Activated naive CD4-positive, alpha-beta T cell treated with anti-CD3 and anti-CD28 coated beads, Interleukin-2, amount 50 U/mL, for 24 hours (primary cell): ENCODE results near the gene GON4L.
"Not testable (repeated sequence)": the region's sequence is repeated elsewhere in the genome, so short reads cannot be mapped to it uniquely, and the experiment has no call there.

Source experiments
- H3K27ac Mint-ChIP-seq: one replicate; pipeline ENCODE4 v1.8.0; 2021; ENCODE audit warnings: mild to moderate bottlenecking, mixed read lengths
- H3K27me3 Mint-ChIP-seq: one replicate; pipeline ENCODE4 v1.8.0; 2021; ENCODE audit warnings: mixed read lengths
- H3K36me3 Mint-ChIP-seq: one replicate; pipeline ENCODE4 v1.8.0; 2021; ENCODE audit warnings: mixed read lengths
- H3K4me1 Mint-ChIP-seq: one replicate; pipeline ENCODE4 v1.8.0; 2021; ENCODE audit warnings: mixed read lengths
- H3K4me3 Mint-ChIP-seq: one replicate; pipeline ENCODE4 v1.8.0; 2021; ENCODE audit warnings: mild to moderate bottlenecking, mixed read lengths
- H3K9me3 Mint-ChIP-seq: one replicate; pipeline ENCODE4 v1.8.0; 2021; ENCODE audit warnings: mixed read lengths

Gene GON4L

DNA sequence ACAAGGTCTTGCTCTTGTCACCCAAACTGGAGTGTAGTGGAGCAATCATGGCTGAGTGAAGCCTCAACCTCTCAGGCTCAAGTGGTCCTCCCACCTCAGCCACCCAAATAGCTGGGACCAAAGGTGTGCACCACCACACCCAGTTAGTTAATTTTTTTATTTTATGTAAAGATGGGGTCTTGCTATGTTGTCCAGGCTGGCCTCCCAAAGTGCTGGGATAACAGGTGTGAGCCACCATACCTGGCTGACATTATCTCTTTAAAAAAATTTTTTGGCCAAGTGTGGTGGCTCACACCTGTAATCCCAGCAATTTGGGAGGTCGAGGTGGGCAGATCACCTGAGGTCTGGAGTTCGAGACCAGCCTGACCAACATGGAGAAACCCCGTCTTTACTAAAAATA lies 98.0 kb downstream of the GON4L start:
- H3K27ac Mint-ChIP-seq, H3K27me3 Mint-ChIP-seq: not testable (repeated sequence)
- peaks cover 13% of the 10 kb centered on the region for H3K36me3 Mint-ChIP-seq

DNA sequence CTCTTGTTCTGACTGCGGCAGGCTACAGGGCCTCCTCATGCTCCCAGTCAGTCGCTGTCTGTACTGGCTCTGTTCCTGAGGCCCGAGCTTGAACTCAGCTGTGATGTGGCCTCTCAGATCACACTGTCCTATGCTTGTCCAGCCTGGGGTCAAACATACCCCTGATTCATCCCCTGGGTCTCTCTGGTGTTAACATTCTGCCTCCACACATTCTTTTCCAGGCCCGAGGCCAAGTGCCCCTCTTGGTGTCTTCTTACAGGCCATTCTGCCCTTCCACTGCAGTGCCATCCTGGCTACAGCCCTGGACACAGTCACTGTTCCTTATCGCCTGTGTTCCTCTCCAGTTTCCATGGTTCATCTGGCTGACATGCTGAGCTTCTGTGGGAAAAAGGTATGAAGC lies 108.9 kb downstream of the GON4L start:
- peak overlapping the region; percentile 41 for H3K27ac Mint-ChIP-seq
- not testable (repeated sequence) for H3K27me3 Mint-ChIP-seq, H3K9me3 Mint-ChIP-seq, H3K36me3 Mint-ChIP-seq, H3K4me1 Mint-ChIP-seq, H3K4me3 Mint-ChIP-seq

More for the DNA sequence above, 98.0 kb downstream of the GON4L start:
- H3K9me3 Mint-ChIP-seq, H3K4me3 Mint-ChIP-seq, H3K4me1 Mint-ChIP-seq: not testable (repeated sequence)

DNA sequence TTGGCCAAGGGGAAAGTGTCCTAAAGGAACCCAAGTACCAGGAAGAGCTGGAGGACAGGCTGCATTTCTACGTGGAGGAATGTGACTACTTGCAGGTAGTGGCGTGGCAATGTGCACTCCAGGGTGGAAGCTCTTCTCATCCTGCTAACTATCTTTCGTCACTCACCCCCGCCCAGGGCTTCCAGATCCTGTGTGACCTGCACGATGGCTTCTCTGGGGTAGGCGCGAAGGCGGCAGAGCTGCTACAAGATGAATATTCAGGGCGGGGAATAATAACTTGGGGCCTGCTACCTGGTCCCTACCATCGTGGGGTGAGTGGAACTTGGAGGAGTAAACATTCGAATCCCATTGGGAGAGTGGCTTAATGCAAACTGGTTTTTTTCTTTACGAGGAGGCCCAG lies 109.4 kb downstream of the GON4L start:
- peak overlapping the region; percentile 23 for H3K4me3 Mint-ChIP-seq
- H3K36me3 Mint-ChIP-seq, H3K27ac Mint-ChIP-seq, H3K27me3 Mint-ChIP-seq, H3K9me3 Mint-ChIP-seq, H3K4me1 Mint-ChIP-seq: not testable (repeated sequence)

DNA sequence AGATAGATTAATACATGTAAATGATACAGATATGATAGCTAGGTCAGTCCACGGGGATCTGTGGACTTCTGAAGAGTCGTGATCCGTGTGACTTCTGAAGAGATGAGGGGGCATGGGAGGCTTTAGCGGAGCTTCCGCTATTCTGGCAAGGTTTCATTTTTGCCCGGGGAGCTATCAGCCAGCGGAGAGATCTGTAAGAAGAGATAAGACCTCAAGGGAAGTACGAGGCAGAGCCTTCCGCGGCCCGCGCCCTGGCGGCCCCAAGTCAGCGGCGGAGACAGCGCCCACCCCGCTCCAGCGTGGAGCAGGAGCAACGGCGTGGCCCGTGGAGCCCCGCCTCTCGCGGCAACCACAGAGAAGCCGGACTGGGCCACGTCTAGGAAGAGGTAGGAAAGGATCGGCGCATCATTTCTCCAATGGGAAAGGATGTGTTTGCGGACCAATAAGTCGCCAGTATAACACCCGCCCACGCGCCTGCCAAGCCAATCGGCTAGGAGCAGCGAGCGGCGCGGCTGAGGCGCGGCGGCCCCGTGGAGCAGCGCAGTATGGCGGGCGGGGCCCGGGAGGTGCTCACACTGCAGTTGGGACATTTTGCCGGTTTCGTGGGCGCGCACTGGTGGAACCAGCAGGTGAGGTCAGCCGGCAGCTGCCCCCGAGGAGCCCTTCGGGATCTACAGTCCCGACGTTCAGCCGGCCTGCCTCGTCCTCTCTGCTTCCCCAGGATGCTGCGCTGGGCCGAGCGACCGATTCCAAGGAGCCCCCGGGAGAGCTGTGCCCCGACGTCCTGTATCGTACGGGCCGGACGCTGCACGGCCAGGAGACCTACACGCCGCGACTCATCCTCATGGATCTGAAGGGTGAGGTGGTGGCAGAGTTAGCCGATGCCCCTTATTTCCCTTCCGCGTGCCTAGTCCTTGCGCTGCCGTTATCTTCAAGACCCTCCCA lies 111.5 kb downstream of the GON4L start:
- H3K4me3 Mint-ChIP-seq: peak overlapping the region; percentile 98
- not testable (repeated sequence) for H3K36me3 Mint-ChIP-seq, H3K9me3 Mint-ChIP-seq, H3K4me1 Mint-ChIP-seq, H3K27me3 Mint-ChIP-seq
- peak overlapping the region; percentile 95 for H3K27ac Mint-ChIP-seq

DNA sequence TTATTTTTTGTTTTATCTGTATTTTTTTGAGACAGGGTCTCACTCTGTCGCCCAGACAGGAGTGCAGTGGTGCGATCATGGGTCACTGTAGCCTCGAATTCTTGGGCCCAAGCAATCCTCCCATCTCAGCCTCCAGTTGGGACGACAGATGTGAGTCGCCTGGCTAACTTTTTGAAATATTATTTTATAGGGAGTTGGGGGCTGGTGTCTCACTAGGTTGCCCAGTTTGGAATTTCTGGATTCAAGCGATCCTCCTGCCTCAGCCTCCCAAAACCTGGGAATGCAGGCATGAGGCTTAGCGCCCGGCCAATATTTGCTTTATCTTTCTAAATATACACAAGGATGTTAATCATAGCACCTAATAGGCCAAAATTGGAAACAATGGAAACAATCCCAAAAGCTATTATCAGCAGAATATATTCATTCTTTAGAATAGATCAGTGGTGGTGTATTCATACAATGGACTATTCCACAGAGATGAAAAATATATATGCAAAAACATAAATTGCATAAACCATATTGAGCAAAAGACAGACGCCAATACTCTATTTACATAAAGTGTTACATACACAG lies 112.2 kb downstream of the GON4L start:
- Mint-ChIP-seq H3K27ac (peak overlapping the region; percentile 95), H3K4me1 (peaks cover 5% of the 10 kb centered on the region), H3K4me3 (peak overlapping the region; percentile 98), H3K27me3 (no peaks in the 10 kb centered on the region), H3K9me3 (no peaks in the 10 kb centered on the region), H3K36me3 (no peaks in the 10 kb centered on the region)

DNA sequence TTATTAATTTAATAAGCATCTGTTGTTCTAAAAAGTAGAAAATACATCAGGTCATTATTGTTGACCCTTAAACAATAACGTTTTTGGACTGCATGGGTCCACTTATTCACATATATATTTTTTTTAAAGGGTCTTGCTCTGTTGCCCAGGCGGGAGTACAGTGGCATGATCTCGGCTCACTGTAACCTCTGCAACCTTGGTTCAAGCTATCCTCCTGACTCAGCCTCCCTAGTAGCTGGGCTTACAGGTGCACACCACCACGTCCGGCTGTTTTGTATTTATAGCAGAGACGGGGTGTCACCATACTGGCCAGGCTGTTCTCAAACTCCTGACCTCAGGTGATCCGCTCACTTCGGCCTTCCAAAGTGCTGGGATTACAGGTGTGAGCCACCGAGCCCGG lies 115.1 kb downstream of the GON4L start:
- H3K9me3 Mint-ChIP-seq: no peaks in the 10 kb centered on the region
- no peak overlapping the region for H3K4me3 Mint-ChIP-seq
- no peaks in the 10 kb centered on the region for H3K4me1 Mint-ChIP-seq
- peak overlapping the region; percentile 27 for H3K27ac Mint-ChIP-seq
- peaks cover 3% of the 10 kb centered on the region for H3K36me3 Mint-ChIP-seq
- H3K27me3 Mint-ChIP-seq: no peaks in the 10 kb centered on the region

DNA sequence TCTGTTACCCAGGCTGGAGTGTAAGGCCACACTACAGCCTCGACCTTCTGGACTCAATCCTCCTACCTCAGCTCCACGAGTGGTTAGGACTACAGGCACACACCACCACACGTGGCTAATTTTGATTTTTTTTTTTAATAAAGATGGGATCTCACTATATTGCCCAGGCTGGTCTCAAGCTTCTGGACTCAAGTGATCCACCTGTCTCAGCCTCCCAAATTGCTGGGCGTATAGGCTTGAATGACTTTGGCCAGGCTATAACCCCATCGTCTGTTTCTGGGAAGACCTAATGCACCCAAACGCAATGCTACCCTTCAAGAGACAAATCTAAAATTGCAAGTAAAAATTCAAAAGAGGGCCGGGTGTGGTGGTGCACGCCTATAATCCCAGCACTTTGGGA lies 116.0 kb downstream of the GON4L start:
- H3K27ac Mint-ChIP-seq: no peak overlapping the region
- no peaks in the 10 kb centered on the region for H3K4me1 Mint-ChIP-seq
- H3K36me3 Mint-ChIP-seq: peaks cover 7% of the 10 kb centered on the region
- H3K4me3 Mint-ChIP-seq: no peak overlapping the region
- no peaks in the 10 kb centered on the region for H3K27me3 Mint-ChIP-seq
- no peaks in the 10 kb centered on the region for H3K9me3 Mint-ChIP-seq

DNA sequence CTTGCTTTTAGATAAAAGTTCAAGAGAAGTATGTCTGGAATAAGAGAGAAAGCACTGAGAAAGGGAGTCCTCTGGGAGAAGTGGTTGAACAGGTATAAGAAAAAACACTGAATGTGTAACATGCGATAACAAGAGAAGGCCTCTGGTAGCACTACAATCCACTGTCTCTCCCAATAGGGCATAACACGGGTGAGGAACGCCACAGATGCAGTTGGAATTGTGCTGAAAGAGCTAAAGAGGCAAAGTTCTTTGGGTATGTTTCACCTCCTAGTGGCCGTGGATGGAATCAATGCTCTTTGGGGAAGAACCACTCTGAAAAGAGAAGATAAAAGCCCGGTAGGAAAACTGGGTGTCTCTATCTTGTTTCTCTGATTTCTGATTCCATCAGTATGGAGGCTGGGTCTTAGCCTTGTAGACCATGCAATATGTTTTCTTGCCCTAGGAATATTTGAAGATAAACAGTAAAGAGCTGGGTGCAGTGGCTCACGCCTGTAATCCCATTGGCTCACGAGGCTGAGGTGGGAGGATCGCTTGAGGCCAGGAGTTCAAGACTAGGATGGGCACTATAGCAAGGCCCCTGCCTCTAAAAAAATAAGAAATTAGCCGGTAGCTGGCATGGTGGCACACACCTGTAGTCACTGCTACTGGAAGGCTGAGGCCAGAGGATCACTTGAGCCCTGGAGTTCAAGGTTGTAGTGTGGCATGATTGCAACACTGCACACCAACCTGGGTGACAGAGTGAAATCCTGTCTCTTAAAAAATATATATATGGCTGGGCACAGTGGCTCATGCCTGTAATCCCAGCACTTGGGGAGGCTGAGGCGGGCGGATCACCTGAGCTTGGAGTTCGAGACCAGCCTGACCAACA lies 127.7 kb downstream of the GON4L start:
- no peaks in the 10 kb centered on the region for H3K27me3 Mint-ChIP-seq
- H3K4me3 Mint-ChIP-seq: no peak overlapping the region
- peaks cover 6% of the 10 kb centered on the region for H3K36me3 Mint-ChIP-seq
- no peaks in the 10 kb centered on the region for H3K9me3 Mint-ChIP-seq
- peak overlapping the region; percentile 30 for H3K27ac Mint-ChIP-seq
- peaks cover 6% of the 10 kb centered on the region for H3K4me1 Mint-ChIP-seq

DNA sequence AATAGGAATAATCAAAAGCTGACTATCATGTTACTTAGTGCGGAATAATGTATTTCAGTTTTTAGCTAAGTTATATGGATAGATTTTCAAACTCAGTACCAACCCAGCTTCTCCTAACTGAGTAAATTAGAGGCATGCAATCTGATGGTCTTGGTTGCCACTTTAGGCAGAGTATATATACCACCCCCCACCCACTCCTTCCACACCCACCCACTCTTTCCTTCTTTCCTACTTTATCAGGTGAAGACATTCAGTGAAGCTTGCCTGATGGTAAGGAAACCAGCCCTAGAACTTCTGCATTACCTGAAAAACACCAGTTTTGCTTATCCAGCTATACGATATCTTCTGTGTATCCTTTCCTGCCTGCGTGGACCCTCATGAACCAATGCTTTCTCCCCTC lies 131.9 kb downstream of the GON4L start:
- peaks cover 5% of the 10 kb centered on the region for H3K36me3 Mint-ChIP-seq
- no peak overlapping the region for H3K27ac Mint-ChIP-seq
- H3K9me3 Mint-ChIP-seq: no peaks in the 10 kb centered on the region
- no peak overlapping the region for H3K4me3 Mint-ChIP-seq
- no peaks in the 10 kb centered on the region for H3K27me3 Mint-ChIP-seq
- H3K4me1 Mint-ChIP-seq: peaks cover 6% of the 10 kb centered on the region

DNA sequence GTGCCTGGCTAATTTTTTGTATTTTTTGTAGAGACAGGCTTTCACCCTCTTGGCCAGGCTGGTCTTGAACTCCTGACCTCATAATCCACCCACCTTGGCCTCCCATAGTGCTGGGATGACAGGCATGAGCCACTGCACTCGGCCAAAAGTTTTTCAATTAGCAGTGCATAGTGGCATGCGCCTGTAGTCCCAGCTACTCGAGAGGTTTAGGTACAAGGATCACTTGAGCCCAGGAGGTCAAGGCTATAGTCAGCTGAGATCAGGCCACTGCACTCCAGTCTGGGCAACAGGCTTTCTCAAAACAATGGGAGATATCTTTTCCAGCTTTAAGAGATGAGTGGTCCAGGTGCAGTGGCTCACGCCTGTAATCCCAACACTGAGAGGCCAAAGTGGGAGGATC lies 137.3 kb downstream of the GON4L start:
- H3K4me1 Mint-ChIP-seq: peaks cover 8% of the 10 kb centered on the region
- H3K36me3 Mint-ChIP-seq: peaks cover 3% of the 10 kb centered on the region
- no peaks in the 10 kb centered on the region for H3K9me3 Mint-ChIP-seq
- H3K27ac Mint-ChIP-seq: no peak overlapping the region
- H3K4me3 Mint-ChIP-seq: no peak overlapping the region
- H3K27me3 Mint-ChIP-seq: no peaks in the 10 kb centered on the region

DNA sequence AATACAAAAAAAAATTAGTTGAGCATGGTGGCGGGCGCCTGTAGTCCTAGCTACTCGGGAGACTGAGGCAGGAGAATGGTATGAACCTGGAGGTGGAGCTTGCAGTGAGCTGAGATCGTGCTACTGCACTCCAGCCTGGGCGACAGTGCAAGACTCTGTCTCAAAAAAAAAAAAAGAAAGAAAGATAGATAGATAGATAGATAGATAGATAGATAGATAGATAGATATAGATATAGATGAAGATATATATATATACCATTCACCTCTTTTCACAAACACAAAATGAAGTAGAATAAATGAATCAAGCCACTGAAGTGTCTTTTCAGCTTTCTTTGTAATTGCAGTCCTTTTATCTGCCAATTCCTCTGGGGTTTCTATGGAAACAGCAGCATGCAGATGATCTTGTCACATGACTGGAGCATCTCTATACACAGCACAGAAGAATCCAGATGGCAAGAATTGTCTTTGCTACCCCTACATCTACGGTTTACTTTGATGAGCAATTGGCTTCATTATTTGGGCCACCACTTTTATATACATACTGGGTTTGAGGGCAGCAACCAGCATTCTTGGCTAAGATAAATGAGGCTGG lies 138.4 kb downstream of the GON4L start:
- not testable (repeated sequence) for H3K27ac Mint-ChIP-seq

DNA sequence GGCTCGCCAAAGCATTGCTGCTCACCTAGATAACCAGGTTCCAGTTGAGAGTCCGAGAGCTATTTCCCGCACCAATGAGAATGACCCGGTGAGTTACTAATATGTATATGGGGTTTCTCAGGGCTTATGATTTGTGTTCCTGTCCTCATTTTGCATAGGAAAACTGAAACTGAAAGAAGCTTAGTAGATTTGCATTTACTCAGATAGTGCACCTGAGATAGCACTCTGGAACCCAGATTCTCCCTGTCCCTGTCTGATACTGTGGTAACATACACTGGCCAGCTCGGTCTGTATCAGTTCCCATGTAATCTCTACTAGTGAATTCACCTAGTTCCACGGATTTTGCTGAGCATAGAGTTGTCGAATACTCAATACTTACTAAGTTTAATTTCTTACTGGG lies 140.0 kb downstream of the GON4L start:
- Mint-ChIP-seq H3K36me3 (peaks cover 6% of the 10 kb centered on the region), H3K27ac (no peak overlapping the region), H3K4me3 (no peak overlapping the region), H3K27me3 (no peaks in the 10 kb centered on the region), H3K4me1 (peaks cover 8% of the 10 kb centered on the region), H3K9me3 (no peaks in the 10 kb centered on the region)

More for the DNA sequence above, 138.4 kb downstream of the GON4L start:
- H3K36me3 Mint-ChIP-seq, H3K4me1 Mint-ChIP-seq, H3K27me3 Mint-ChIP-seq, H3K9me3 Mint-ChIP-seq, H3K4me3 Mint-ChIP-seq: not testable (repeated sequence)

DNA sequence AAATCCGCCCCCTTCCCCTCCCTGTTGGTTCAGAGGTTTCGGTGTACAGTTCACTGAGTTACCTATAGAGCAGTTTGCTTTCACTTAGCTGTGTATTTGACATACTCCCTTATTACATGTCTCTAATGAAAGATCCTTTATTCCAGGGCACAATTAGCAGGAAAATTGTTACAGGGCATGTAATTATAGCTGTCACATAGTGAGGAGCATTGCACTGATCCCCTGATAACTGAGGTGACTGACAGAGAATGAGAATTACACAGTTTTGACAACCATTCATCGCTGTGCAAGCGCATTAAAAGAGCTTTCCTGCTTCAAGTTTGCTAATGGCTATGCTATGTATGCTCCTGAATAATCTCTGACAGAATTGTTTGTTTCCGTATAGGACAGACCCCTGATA lies 141.2 kb downstream of the GON4L start:
- H3K4me3 Mint-ChIP-seq: no peak overlapping the region
- H3K4me1 Mint-ChIP-seq: peaks cover 8% of the 10 kb centered on the region
- peaks cover 3% of the 10 kb centered on the region for H3K36me3 Mint-ChIP-seq

DNA sequence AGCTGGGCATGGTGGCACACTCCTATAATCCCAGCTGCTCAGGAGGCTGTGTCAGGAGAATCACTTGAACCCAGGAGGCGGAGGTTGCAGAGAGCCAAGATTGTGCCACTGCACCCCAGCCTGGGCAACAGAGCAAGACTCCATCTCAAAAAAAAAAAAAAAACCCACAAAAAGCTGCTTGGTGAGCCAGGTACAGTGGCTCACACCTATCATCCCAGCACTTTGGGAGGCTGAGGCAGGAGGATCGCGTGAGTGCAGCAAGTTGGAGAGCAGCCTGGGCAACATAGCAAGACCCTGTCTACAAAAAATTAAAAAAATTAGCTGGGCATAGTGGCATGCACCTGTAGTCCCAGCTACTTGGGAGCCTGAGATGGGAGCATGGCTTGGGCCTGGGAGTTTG lies 142.0 kb downstream of the GON4L start:
- H3K27me3 Mint-ChIP-seq, H3K27ac Mint-ChIP-seq, H3K9me3 Mint-ChIP-seq, H3K4me3 Mint-ChIP-seq, H3K4me1 Mint-ChIP-seq, H3K36me3 Mint-ChIP-seq: not testable (repeated sequence)

More for the DNA sequence above, 141.2 kb downstream of the GON4L start:
- Mint-ChIP-seq H3K9me3 (no peaks in the 10 kb centered on the region), H3K27ac (no peak overlapping the region), H3K27me3 (no peaks in the 10 kb centered on the region)

DNA sequence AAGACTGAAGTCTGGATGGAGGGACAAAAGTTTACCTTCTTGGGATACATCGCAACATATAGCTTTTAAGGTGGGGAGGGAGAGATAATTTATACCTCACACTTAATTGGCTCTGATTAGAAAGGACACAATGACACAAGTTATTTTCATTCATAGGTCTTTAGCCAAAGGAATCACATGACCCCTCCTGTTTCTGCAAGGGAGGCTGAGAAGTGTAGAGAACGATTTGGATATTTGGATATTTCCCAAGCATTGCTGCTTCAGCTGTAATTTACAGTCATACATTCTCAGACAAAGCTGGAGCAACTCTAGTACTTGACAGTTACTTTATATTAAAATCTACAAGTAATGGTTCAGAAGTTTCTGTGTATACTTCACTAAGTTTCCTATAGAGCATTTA lies 143.9 kb downstream of the GON4L start:
- Mint-ChIP-seq H3K36me3 (peaks cover 7% of the 10 kb centered on the region), H3K27ac (no peak overlapping the region), H3K4me3 (no peak overlapping the region), H3K4me1 (peaks cover 11% of the 10 kb centered on the region), H3K27me3 (no peaks in the 10 kb centered on the region), H3K9me3 (no peaks in the 10 kb centered on the region)
